HG02870 (cell line): Measurements from ENCODE around the gene TAS2R46.
"Not testable (repeated sequence)": the region's sequence is repeated elsewhere in the genome, so short reads cannot be mapped to it uniquely, and the experiment has no call there.

ENCODE experiments used
- ATAC-seq: cut with Tn5 transposase; IDR thresholded peaks from one replicate; pipeline ENCODE4 v1.9.1; 2021; ENCODE audit warnings: mild to moderate bottlenecking, moderate library complexity; ENCODE audit not compliant: unreplicated experiment

Gene TAS2R46, protein sequence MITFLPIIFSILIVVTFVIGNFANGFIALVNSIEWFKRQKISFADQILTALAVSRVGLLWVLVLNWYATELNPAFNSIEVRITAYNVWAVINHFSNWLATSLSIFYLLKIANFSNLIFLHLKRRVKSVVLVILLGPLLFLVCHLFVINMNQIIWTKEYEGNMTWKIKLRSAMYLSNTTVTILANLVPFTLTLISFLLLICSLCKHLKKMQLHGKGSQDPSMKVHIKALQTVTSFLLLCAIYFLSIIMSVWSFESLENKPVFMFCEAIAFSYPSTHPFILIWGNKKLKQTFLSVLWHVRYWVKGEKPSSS

DNA sequence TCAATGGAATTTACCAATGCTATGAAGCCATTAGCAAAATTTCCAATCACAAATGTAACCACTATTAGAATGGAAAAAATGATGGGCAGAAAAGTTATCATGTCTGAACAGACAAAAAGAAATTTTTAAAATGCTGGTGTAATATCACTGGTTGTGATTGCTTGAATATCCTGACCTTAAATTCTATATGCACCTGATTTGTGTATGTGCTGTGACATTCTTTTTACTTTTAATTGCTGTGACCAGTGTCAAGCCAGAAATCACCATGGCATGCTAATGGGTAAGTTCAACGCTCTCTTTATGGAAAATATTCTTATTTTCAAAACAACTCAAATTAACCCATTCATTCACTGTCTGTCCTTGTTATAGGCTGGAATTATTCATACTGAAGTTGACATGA is at the start of gene TAS2R46:
Gene TAS2R46 (minus strand): TSS at position 101 of the 400 bp plus-strand sequence. CDS start 0 bp downstream, at position 101.
- ATAC-seq, result not testable (repeated sequence)

DNA sequence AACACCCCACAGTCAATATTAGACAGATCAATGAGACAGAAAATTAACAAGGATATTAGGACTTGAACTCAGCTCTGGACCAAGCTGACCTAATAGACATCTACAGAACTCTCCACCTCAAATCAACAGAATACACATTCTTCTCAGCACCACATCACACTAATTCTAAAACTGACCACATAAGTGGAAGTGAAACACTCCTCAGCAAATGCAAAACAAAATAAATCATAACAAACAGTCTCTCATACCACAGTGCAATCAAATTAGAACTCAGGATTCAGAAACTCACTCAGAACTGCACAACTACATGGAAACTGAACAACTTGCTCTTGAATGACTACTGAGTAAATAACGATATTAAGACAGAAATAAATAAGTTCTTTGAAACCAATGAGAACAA is 49.1 kb upstream of the TAS2R46 start:
- ATAC-seq, result not testable (repeated sequence)

DNA sequence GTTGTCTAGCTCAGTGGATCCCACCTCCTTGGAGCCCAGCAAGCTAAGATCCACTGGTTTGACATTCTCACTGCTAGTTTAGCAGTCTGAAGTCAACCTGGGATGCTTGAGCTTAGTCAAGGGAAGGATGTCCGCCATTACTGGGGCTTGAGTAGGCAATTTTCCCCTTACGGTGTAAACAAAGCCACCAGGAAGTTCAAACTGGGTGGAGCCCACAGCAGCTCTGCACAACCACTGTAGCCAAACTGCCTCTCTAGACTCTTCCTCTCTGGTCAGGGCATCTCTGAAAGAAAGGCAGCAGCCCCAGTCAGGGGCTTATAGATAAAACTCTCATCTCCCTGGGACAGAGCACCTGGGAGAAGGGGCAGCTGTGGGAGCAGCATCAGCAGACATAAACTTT is 46.8 kb upstream of the TAS2R46 start:
- ATAC-seq, result no peak

DNA sequence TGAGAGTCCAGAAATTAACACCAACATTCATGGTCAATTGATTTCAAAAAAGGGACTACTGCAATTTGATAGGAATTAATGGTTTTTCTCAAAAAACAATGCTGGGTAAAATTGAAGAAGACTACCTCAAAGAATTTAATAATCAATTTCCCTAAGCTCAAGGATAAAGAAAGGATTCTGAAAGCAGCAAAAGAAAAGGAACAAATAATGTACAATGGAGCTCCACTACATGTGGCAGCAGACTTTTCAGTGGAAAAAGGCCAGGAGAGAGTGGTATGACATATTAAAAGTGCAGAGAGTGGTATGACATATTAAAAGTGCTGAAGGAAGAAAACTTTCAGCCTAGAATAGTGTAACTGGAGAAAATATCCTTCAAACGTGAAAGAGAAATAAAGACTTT is 45.6 kb upstream of the TAS2R46 start:
- ATAC-seq, result no peak

DNA sequence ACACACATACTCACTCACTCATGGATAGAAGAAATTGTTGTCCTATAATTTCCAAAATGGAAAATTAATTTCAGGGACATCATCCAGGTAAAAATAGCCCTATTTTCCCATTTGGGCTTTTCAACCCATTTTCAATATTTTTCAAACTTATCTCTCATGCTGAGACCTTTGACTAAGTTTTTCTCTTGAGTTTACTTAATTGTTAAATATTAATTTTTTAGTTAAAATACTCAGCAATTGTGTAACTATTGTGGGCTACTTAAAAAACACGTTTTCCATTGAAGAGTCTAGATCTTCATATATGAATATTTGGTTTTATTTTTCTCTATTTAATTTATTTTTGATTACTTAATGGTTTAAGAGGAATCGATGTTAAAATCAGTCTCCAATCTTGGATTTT is 44.2 kb upstream of the TAS2R46 start:
- ATAC-seq, result no peak

DNA sequence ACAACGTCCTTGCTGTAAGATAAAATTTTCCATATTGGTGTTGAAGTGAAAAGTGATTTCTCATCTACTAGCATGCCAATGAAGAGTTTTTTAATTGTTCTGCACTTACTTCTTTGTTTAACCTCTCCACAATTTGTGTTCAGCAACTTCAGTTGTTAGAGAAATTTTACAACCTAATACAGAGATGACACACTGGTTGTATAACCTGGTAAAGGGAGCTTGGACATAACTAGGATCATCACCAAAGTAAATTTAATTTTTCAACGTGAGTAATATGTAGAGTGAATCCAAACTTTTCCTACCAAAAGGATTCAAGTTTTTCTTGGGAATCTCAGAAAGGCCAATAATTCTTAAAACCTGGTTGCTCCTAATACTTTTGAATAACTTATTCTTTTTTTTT is 43.5 kb upstream of the TAS2R46 start:
- ATAC-seq, result no peak

DNA sequence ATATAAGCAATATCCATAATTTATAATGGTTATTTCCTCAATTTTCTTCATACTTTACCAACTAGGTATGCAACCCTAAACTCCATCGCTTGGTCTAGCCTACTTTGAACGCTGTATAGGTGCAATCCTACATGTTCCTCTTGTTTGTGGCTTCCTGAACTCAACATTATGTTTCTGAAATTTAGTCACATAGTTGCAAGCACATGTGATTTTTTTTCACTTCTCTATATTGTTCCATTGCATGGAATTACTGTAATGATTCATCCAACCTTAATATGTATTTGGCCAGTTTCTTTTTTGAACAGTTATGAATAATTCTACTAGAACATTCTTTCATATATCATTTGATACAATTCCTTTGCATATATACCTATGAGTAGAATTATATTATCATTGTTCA is 32.8 kb upstream of the TAS2R46 start:
- not testable (repeated sequence) for ATAC-seq

DNA sequence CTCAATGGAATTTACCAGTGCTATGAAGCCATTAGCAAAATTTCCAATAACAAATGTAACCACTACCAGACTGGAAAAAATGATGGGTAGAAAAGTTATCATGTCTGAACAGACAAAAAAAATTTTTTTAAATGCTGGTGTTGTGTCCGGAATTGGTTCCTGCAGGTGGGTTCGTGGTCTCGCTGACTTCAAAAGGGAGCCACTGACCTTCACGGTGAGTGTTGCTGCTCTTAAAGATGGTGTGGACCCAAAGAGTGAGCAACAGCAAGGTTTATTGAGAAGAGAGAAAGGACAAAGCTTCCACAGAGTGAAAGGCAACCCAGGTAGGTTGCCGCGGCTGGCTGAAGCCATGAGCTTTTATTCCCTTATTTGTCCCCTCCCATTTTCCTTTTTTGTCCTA is 30.0 kb upstream of the TAS2R46 start, which contains the start of gene TAS2R43:
Gene TAS2R43 (minus strand): TSS at position 186 of the 400 bp plus-strand sequence. CDS start 84 bp downstream, at position 102.
- no peak for ATAC-seq

DNA sequence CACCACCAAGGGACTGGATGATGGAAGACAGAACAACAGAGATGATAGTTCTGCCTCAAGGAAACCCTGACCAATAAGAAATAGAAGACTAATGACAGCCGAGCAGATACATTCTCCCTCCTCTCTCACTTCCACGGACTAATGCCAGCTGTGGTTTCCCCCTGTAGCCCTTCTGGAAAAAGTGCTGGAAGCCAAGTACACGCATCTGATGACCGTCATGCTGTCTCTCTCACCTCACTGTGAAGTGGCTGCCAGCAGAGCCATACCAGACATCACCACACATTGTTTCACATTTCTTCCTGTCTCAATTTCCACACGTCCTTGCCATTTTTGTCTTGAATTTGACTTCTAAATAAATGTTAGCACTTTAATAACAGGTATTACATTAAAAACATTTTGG is 27.2 kb upstream of the TAS2R46 start:
- ATAC-seq, result no peak

DNA sequence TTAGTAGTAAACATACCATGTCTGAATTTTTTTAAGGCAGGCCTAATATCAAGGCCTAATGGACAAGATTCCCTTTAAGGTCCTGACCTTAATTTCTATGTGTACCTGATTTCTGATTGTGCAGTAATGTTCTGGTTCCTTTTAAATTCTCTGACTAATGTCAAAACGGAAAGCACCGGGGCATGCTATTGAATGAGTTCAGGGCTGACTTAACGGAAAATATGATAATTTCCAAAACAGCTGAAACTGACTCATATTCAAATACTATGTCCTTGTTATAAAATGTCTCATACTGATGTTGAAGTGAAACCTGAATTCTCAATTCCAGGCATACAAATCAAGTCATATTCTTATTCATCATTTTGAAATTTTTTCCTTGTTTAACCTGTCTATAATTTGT is 23.3 kb upstream of the TAS2R46 start:
- no peak for ATAC-seq

DNA sequence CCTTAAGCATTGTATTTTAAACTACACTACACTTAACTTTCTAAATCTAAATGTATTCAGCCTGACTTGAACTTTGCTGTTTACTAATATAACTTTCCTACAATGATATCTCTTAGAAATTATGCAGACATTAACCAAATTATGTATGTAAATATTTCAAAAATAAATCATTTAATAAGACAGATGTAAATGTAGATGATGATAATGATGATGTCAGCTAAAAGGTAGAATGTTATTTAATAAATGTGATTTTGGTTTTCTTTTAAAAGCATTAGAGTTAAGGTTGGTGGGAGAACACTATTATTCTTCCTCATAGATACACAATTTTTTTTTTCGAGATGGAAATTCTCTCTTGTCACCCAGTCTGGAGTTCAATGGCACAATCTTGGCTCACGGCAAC is 19.9 kb upstream of the TAS2R46 start:
- no peak for ATAC-seq

DNA sequence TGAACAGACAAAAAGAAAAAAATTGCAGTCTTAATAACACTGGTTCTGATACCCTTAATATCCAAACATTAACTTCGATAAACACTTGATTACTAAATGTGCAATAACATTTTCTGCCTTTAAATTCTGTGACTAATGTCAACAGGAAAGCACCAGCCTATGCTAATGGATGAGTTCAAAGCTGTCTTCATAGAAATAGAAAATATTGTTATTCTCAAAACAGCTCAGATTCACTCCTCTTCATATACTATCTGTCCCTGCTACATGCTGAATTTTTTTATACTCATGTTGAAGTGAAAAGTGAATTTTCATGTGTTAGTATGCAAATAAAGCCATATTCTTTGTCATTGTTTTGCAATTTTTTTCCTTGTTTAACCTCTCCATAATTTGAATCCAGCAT is 16.2 kb upstream of the TAS2R46 start:
- ATAC-seq, result no peak

DNA sequence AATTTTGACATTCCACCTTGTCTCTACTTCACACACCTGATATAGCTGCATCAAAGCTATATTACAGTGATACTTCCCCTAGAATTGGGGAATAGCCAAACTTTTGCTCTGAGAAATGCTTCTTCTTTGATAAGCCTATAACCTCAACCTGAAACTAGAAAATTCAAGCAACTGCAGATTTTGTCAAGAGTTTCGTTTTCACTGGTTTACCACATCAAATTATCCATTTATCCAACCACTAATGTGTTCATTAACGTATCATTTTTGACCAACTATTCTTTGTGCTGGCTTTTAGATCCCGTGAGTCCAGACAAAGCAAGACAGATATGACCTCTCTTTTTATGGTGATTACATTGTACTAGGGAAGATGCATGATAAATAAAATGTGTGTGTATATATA is 13.5 kb upstream of the TAS2R46 start:
- ATAC-seq, result no peak

DNA sequence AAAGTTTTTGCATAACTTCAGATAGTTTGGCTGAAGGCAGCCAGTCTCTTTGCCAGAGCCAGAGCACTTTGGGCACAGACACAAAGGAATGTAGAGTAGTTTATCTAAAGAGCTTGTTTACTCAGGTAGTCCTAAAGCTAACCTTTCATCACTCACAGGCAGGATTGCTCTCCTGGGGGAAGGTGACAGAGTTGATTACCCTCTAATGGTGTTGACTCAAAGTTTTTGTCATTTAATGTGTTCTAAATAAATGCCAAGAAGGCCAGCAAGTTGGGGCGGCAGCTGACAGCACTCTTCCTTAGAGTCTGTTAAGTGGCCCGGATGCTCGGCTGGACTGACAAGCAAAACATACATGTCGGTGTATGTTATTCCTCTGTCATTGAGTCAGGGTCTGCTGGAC is 9.3 kb upstream of the TAS2R46 start:
- no peak for ATAC-seq

DNA sequence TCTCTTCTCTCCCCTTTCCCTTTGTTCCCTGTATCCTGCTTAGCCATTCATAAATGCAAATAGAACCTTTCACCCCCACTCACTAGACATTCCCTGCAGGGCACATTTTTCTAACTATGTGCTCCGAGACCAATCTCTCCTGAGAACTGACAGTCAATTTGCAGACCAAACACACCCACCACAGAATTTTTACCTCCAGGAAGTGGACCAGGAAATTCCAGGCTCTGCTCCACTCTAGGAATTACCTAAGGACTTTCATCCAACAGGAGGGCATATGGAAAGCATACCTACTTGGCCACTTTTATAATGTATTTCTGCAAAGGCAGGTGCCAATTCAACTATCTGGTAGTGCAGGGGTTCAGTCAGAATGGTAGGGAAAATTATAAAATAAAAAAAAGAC is 8.9 kb upstream of the TAS2R46 start:
- no peak for ATAC-seq

DNA sequence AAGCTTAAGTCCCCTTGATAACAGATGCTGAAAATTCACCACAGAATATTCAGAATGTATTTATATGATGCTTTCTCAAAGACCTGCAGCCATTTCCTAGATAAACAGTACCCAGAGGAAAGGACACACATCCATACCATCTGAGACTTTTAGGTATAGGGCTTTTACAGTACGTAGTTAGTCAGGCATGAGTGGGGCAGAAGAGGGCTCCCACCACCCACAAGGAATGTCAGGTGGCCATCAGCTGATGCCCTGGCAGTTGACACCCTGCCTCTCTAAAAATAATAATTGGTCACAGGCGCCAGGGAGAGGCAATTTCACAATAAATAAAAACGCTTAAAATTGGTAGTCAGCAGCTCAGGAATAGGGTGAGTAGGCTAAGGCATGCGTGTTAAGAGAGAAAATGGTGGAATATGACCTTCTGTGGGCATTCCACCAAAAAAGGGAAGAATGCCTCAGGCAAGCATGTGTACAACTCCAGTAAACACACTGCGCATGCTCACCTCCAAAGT is 7.8 kb upstream of the TAS2R46 start:
- ATAC-seq, result no peak

DNA sequence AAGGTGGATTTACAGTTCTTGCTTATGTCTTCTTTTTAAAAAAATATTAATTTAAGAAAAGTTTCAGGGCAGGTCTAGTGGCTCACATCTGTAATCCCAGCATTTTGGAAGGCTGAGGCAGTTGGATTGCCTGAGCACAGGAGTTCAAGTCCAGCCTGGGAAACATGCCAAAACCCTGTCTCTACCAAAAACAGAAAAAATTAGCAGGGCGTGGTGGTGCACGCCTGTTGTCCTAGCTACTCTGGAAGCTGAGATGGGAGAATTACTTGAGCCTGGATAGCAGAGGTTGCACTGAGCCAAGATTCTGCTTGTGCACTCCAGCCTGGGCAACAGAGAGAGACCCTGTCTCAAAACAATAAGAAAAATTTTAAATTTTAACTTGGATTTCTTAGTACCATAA is 5.4 kb upstream of the TAS2R46 start:
- ATAC-seq, result no peak

DNA sequence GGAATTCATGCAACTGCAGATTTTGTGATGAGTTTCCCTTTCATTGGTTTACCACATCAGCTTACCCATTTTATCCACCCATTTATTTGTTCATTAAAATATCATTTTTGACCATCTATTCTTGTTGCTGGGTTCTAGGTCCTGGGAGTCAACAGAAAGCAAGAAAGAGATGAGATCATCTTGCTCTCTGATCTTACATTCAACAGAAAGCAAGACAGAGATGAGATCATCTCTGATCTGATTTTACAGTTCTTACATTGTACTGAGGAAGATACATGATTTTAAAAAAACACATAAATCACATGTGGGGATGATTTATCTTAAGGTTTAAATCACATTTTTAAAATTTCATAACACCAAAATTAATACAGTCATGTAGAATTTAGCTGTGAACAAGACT is 2.3 kb downstream of the TAS2R46 start:
- ATAC-seq, result no peak

DNA sequence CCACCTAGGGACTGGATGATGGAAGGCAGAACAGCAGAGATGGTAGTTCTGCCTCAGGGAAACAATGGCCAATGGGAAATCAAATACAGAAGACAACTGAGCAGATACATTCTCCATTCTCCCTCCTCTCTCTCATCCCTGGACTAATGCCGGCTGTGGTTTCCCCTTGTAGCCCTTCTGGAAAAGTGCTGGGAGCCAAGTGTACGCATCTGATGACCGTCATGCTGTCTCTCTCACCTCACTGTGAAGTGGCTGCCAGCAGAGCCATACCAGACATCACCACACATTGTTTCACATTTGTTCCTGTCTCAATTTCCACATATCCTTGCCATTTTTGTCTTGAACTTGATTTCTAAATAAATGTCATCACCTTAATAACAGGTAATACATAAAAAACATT is 3.1 kb downstream of the TAS2R46 start:
- no peak for ATAC-seq

DNA sequence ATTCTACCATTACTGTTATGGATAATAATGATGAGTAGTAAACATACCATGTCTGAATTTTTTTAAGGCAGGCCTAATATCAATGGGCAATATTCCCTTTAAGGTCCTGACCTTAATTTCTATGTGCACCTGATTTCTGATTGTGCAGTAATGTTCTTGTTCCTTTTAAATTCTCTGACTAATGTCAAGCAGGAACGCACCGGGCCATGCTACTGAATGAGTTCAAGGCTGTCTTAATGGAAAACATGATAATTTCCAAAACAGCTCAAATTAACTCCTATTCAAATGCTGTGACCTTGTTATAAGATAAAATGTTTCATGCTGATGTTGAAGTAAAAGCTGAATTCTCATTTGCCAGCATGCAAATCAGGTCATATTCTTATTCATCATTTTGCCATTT is 6.8 kb downstream of the TAS2R46 start:
- no peak for ATAC-seq

DNA sequence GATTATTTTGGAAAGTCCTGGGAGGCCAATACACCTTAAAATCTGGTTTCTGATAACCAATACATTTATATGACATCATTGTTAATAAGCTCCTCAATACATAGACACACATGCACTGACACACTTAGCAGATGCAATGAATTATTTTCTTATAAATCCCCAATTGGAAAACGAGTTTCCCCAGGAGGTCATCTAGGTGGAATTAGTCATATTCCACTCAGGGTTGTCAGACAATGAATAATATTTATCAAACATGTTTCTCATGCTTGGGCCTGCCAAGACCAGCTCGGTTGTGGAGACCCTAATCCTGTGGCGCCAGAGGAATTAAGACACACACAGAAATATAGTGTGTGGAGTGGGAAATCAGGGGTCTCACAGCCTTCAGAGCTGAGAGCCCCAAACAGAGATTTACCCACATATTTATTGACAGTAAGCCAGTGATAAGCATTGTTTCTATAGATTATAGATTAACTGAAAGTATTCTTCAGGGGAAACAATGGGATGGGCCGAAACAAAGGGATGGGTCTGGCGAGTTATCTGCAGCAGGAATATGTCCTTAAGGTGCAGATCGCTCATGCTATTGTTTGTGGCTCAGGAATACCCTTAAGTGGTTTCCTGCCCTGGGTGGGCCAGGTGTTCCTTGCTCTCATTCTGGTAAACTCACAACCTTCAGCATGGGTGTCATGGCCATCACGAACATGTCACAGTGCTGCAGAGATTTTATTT is 12.1 kb downstream of the TAS2R46 start:
- not testable (repeated sequence) for ATAC-seq

DNA sequence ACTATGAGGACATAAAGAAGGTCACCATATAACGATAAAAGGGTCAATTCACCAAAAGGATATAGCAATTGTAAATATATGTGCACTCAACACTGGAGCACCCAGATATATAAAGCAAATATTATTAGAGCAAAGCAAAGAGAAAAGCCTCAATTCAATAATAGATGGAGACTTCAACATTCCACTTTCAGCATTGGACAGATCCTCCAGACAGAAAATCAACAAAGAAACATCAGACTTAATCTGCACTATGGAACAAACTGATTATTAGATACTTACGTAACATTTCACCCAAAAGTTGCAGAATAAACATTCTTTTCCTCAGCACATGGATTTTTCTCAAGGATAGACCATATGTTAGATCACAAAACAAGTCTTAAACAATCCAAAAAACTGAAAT is 20.7 kb downstream of the TAS2R46 start:
- not testable (repeated sequence) for ATAC-seq
